ENCODE results near the gene ZSCAN21. TPM values are rescaled to one million over a fixed set of nuclear protein-coding genes. Genes with fewer than 3 reads are reported as not detected.

The ZSCAN21 gene
- total and polyA plus RNA-seq, 2 donors (not counting 3 experiments of a cell fraction or from before 2014, with no cell fraction given) = 7.4 to 7.7 TPM

DNA sequence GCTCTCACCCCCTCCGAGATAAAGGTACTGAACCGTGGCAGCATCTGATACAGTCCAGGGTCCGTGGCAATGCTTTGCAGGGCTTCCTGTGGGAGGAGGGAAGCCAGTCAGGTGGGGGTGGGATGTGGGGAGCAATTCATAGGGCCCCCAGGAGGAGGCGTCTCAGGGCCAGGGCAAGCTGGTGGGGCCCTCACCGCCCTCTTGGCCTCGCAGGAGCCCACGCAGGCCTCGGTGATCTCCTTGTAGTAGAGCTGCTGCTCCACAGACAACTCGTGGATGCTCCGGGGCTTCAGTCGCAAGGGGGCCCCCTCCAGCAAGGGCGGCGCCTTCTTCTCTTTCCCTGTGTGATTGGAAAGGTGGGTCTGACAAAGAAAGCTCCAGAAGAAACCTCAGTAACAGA lies 62.3 kb downstream of the ZSCAN21 start:
- Histone ChIP-seq H2AFZ (ENCODE audit: low read depth, low read length) (no peak overlapping the region), H4K20me1 (replicated peaks; ENCODE audit: control insufficient read depth, extremely low read depth, insufficient read depth, low read length) (no peaks in the 10 kb centered on the region), H3K9me1 (replicated peaks; ENCODE audit: control insufficient read depth, extremely low read depth, insufficient read depth, low read length) (no peaks in the 10 kb centered on the region), H3K4me3 (replicated peaks in 1 of 3; ENCODE audit: insufficient read depth in 1 of 3, low read depth in 1 of 3, low read length in 3 of 3) (no peak overlapping the region), H3K4me2 (ENCODE audit: insufficient read depth, low read length) (no peak overlapping the region), H3K79me2 (ENCODE audit: control insufficient read depth, insufficient read depth, low read length) (no peaks in the 10 kb centered on the region), H3K27ac (ENCODE audit: insufficient read depth, low read depth, low read length) (no peak overlapping the region), H3K9me3 (replicated peaks; ENCODE audit: control insufficient read depth, insufficient read depth, low read length) (no peaks in the 10 kb centered on the region), H3K4me1 (ENCODE audit: control insufficient read depth, extremely low read depth, insufficient read depth, low read length) (no peaks in the 10 kb centered on the region), H3K9ac (replicated peaks; ENCODE audit: extremely low read depth, insufficient read depth, low read length) (no peak overlapping the region), H3K27me3 (ENCODE audit: control insufficient read depth in 2 of 2, insufficient read depth in 2 of 2, low read length in 2 of 2) (no peaks in the 10 kb centered on the region), H3K36me3 (ENCODE audit: control insufficient read depth in 2 of 2, extremely low read depth in 1 of 2, insufficient read depth in 2 of 2, low read length in 2 of 2) (peaks cover 12 to 35% of the 10 kb centered on the region in 2 experiments)
- TF ChIP-seq EZH2 (IDR thresholded peaks at IDR 0.05; ENCODE audit: borderline replicate concordance, low read depth, low read length, severe bottlenecking) (no peak), GATA2 (IDR thresholded peaks at IDR 0.05; ENCODE audit: insufficient read depth, insufficient read length, low read depth, low read length) (no peak), POLR2A (IDR thresholded peaks at IDR 0.05; ENCODE audit: low read depth, low read length) (no peak), MYC (IDR thresholded peaks at IDR 0.05; ENCODE audit: low read depth, low read length) (no peak), JUN (IDR thresholded peaks at IDR 0.05; ENCODE audit: borderline replicate concordance, insufficient read depth, insufficient read length, low read depth) (no peak), FOS (IDR thresholded peaks at IDR 0.05; ENCODE audit: borderline replicate concordance, insufficient read depth, low read length) (no peak), POLR2AphosphoS5 (IDR thresholded peaks at IDR 0.05; ENCODE audit: insufficient read depth, low read depth, low read length) (no peak)
- TF ChIP-seq, protein P1, sequence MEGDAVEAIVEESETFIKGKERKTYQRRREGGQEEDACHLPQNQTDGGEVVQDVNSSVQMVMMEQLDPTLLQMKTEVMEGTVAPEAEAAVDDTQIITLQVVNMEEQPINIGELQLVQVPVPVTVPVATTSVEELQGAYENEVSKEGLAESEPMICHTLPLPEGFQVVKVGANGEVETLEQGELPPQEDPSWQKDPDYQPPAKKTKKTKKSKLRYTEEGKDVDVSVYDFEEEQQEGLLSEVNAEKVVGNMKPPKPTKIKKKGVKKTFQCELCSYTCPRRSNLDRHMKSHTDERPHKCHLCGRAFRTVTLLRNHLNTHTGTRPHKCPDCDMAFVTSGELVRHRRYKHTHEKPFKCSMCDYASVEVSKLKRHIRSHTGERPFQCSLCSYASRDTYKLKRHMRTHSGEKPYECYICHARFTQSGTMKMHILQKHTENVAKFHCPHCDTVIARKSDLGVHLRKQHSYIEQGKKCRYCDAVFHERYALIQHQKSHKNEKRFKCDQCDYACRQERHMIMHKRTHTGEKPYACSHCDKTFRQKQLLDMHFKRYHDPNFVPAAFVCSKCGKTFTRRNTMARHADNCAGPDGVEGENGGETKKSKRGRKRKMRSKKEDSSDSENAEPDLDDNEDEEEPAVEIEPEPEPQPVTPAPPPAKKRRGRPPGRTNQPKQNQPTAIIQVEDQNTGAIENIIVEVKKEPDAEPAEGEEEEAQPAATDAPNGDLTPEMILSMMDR (IDR thresholded peaks at IDR 0.05; ENCODE audit: extremely low read depth in 1 of 2, insufficient read depth in 1 of 2, low read depth in 1 of 2, low read length in 2 of 2) = no peak
- TF ChIP-seq, protein P2, sequence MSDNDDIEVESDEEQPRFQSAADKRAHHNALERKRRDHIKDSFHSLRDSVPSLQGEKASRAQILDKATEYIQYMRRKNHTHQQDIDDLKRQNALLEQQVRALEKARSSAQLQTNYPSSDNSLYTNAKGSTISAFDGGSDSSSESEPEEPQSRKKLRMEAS (IDR thresholded peaks at IDR 0.05; ENCODE audit: insufficient read depth, insufficient read length) = no peak
- no TSS peak for BruUV-seq (replicated peaks)
- dilution Hi-C loops (cut with MboI; ENCODE audit: extremely low pct_ligation_motif_present, low sequenced_read_pairs) (no loop called here), intact Hi-C loops (cut with micrococcal nuclease) (no loop called here)
- ChIA-PET POLR2A (no interaction called here), CTCF (no interaction called here)
- DNase-seq (ENCODE audit: low read depth, low spot score) (no peak), FAIRE-seq (no peak)

MicroRNA genes within 50 kb of the gene (microRNA counts, 767-probe panel; counts per million panel counts)
- microRNA hsa-miR-106b-5p (723 counts per million, percentile 96 among the panel's probes with 10 or more counts), microRNA hsa-miR-25-3p (15,144 counts per million, percentile 98 among the panel's probes with 10 or more counts), microRNA hsa-miR-93-5p (17,996 counts per million, percentile 98 among the panel's probes with 10 or more counts)

Small RNA genes lying within 50 kb of the gene (microRNA-seq; reads per million reads assigned to microRNA genes)
- 1,959 reads per million, percentile 88 among the genes with 10 or more reads in this experiment for gene MIR106B (ENCODE audit: borderline number of aligned reads, borderline replicate concordance)
- 188 reads per million, percentile 65 among the genes with 10 or more reads in this experiment for gene MIR25 (ENCODE audit: borderline number of aligned reads, borderline replicate concordance)
- gene MIR93 (ENCODE audit: borderline number of aligned reads, borderline replicate concordance) = 3,260 reads per million, percentile 92 among the genes with 10 or more reads in this experiment

Small RNA genes lying within 50 kb of the gene (small RNA-seq; reads per million reads assigned to genes)
- gene MIR106B (ENCODE audit: insufficient read depth, insufficient read length, low read depth, low replicate concordance) (1,874 reads per million, percentile 100 among the genes with 10 or more reads in this experiment), gene MIR25 (ENCODE audit: insufficient read depth, insufficient read length, low read depth, low replicate concordance) (1,302 reads per million, percentile 100 among the genes with 10 or more reads in this experiment), gene MIR93 (ENCODE audit: insufficient read depth, insufficient read length, low read depth, low replicate concordance) (472 reads per million, percentile 99 among the genes with 10 or more reads in this experiment)

Other genes with a start within 250 kb of the ZSCAN21 start
- not detected in 2 replicates for gene CYP3A43, start 221.8 kb upstream of the ZSCAN21 start, total RNA-seq
- not detected in 2 replicates for gene CYP3A43, start 221.8 kb upstream of the ZSCAN21 start, polyA plus RNA-seq
- gene OR2AE1, start 172.7 kb upstream of the ZSCAN21 start, total RNA-seq = 0.51 TPM in 1 of 2 replicates, not detected in the other
- 0.13 and 0.18 TPM in 2 replicates for gene OR2AE1, start 172.7 kb upstream of the ZSCAN21 start, polyA plus RNA-seq
- 19.1 and 22.1 TPM in 2 replicates for gene TRIM4, start 130.2 kb upstream of the ZSCAN21 start, total RNA-seq
- 10.3 and 13.0 TPM in 2 replicates for gene TRIM4, start 130.2 kb upstream of the ZSCAN21 start, polyA plus RNA-seq
- not detected in 2 replicates for gene GJC3, start 120.2 kb upstream of the ZSCAN21 start, total RNA-seq
- 0.28 and 0.33 TPM in 2 replicates for gene GJC3, start 120.2 kb upstream of the ZSCAN21 start, polyA plus RNA-seq
- gene AZGP1, start 73.7 kb upstream of the ZSCAN21 start, total RNA-seq = not detected in 2 replicates
- gene AZGP1, start 73.7 kb upstream of the ZSCAN21 start, polyA plus RNA-seq = not detected in 2 replicates
- 52.8 and 57.8 TPM in 2 replicates for gene ZKSCAN1, start 34.2 kb upstream of the ZSCAN21 start, total RNA-seq
- gene ZKSCAN1, start 34.2 kb upstream of the ZSCAN21 start, polyA plus RNA-seq = 9.4 and 12.3 TPM in 2 replicates
- gene ZNF3, start 31.9 kb downstream of the ZSCAN21 start, total RNA-seq = 30.9 and 31.1 TPM in 2 replicates
- gene ZNF3, start 31.9 kb downstream of the ZSCAN21 start, polyA plus RNA-seq = 20.1 and 21.8 TPM in 2 replicates
- 168 and 188 TPM in 2 replicates for gene COPS6, start 39.2 kb downstream of the ZSCAN21 start, total RNA-seq
- gene COPS6, start 39.2 kb downstream of the ZSCAN21 start, polyA plus RNA-seq = 251 and 268 TPM in 2 replicates
- gene MCM7, start 51.6 kb downstream of the ZSCAN21 start, total RNA-seq = 183 and 187 TPM in 2 replicates
- gene MCM7, start 51.6 kb downstream of the ZSCAN21 start, polyA plus RNA-seq = 145 and 156 TPM in 2 replicates
- 20.5 and 22.7 TPM in 2 replicates for gene AP4M1, start 51.9 kb downstream of the ZSCAN21 start, total RNA-seq
- 27.4 and 31.4 TPM in 2 replicates for gene AP4M1, start 51.9 kb downstream of the ZSCAN21 start, polyA plus RNA-seq
- gene TAF6, start 69.6 kb downstream of the ZSCAN21 start, total RNA-seq = 64.6 and 67.3 TPM in 2 replicates
- gene TAF6, start 69.6 kb downstream of the ZSCAN21 start, polyA plus RNA-seq = 32.7 and 34.1 TPM in 2 replicates
- gene CNPY4, start 69.9 kb downstream of the ZSCAN21 start, total RNA-seq = 18.0 and 33.7 TPM in 2 replicates
- gene CNPY4, start 69.9 kb downstream of the ZSCAN21 start, polyA plus RNA-seq = 22.6 and 28.6 TPM in 2 replicates
- 1.3 and 1.8 TPM in 2 replicates for gene MBLAC1, start 77.2 kb downstream of the ZSCAN21 start, total RNA-seq
- 1.8 and 2.1 TPM in 2 replicates for gene MBLAC1, start 77.2 kb downstream of the ZSCAN21 start, polyA plus RNA-seq
- 139 and 140 TPM in 2 replicates for gene LAMTOR4, start 99.1 kb downstream of the ZSCAN21 start, total RNA-seq
- 492 and 520 TPM in 2 replicates for gene LAMTOR4, start 99.1 kb downstream of the ZSCAN21 start, polyA plus RNA-seq
- gene TRAPPC14, start 108.9 kb downstream of the ZSCAN21 start, total RNA-seq = 23.0 and 24.0 TPM in 2 replicates
- gene TRAPPC14, start 108.9 kb downstream of the ZSCAN21 start, polyA plus RNA-seq = 13.3 and 15.6 TPM in 2 replicates
- gene GAL3ST4, start 118.8 kb downstream of the ZSCAN21 start, total RNA-seq = 6.6 and 7.9 TPM in 2 replicates
- 14.6 and 16.7 TPM in 2 replicates for gene GAL3ST4, start 118.8 kb downstream of the ZSCAN21 start, polyA plus RNA-seq
- 17.5 and 20.9 TPM in 2 replicates for gene GPC2, start 127.6 kb downstream of the ZSCAN21 start, total RNA-seq
- 9.2 and 10.7 TPM in 2 replicates for gene GPC2, start 127.6 kb downstream of the ZSCAN21 start, polyA plus RNA-seq
- gene STAG3, start 128.1 kb downstream of the ZSCAN21 start, total RNA-seq = 0.55 and 1.4 TPM in 2 replicates
- gene STAG3, start 128.1 kb downstream of the ZSCAN21 start, polyA plus RNA-seq = 0.29 and 0.40 TPM in 2 replicates
- 0.80 TPM in 1 of 2 replicates, not detected in the other for gene PVRIG, start 170.2 kb downstream of the ZSCAN21 start, total RNA-seq
- not detected in 2 replicates for gene PVRIG, start 170.2 kb downstream of the ZSCAN21 start, polyA plus RNA-seq